Right atrium auricular region (tissue), 2 donors: ENCODE results near the gene DNAJB11. TPM values are rescaled to one million over a fixed set of nuclear protein-coding genes. Genes with fewer than 3 reads are reported as not detected.

Experiments
- DNase-seq: peaks from one replicate; pipeline ENCODE4 v3.0.0-alpha.2; 2019; ENCODE audit warnings: low spot score
- H3K27ac ChIP-seq, 2 donors: fragments of 200-600 bp; sonication (generic); 1 replicate in 1 of 2; 2 replicates in 1 of 2; pipeline ENCODE4 v1.5.1; 2016 to 2019
- H3K27me3 ChIP-seq, 2 donors: fragments of 200-600 bp; sonication (generic); one replicate each; pipeline versions ENCODE4 v1.5.1 to v1.6.0; 2017 to 2019
- H3K36me3 ChIP-seq: fragments of 200-600 bp; sonication (generic); one replicate; pipeline ENCODE4 v1.5.1; 2016
- H3K4me1 ChIP-seq, 2 donors: fragments of 200-600 bp; sonication (generic); one replicate each; pipeline versions ENCODE4 v1.5.1 to v1.6.0; 2017 to 2019
- H3K4me3 ChIP-seq, 2 donors: fragments of 200-600 bp; sonication (generic); 1 replicate in 1 of 2; 2 replicates in 1 of 2; pipeline ENCODE4 v1.5.1; 2017 to 2019; ENCODE audit warnings: mild to moderate bottlenecking in 1 of 2, moderate library complexity in 1 of 2
- H3K9me3 ChIP-seq, 2 donors: fragments of 200-600 bp; sonication (generic); one replicate each; pipeline ENCODE4 v1.5.1; 2019
- CTCF ChIP-seq, 2 donors: fragments of 200-600 bp; sonication (generic); IDR thresholded peaks; one replicate each; pipeline ENCODE4 v1.5.1; 2019; ENCODE audit warnings: antibody characterized with exemption in 2 of 2
- total RNA-seq, 2 donors: library from RNA; depleted of rRNA; stranded (reverse); fragments of >200 nt; gene quantifications; one replicate each; pipeline ENCODE4 v1.1.0, GENCODE V29; 2016

DNAJB11 gene
- total RNA-seq, 2 donors from 2014 or later, result 39.1 to 39.3 TPM

- Histone ChIP-seq H3K9me3 (no peaks in the 10 kb centered on the region), H3K27me3 (no peaks in the 10 kb centered on the region), H3K27ac (peak overlapping the region in 1 of 2 donors; percentile 50), H3K4me3 (no peak overlapping the region), H3K4me1 (peaks cover 0 to 4% of the 10 kb centered on the region in 2 donors), H3K36me3 (no peaks in the 10 kb centered on the region)
- no peak for TF ChIP-seq CTCF (IDR thresholded peaks at IDR 0.05)
- no peak for DNase-seq
Measured at GRCh38 chr3:186594591-186595113, 24.1 kb downstream of the DNAJB11 start.

- Histone ChIP-seq H3K36me3 (no peaks in the 10 kb centered on the region), H3K27me3 (no peaks in the 10 kb centered on the region)
- TF ChIP-seq CTCF (IDR thresholded peaks at IDR 0.05), result no peak
Measured at GRCh38 chr3:186596568-186597287, 26.2 kb downstream of the DNAJB11 start.

DNA sequence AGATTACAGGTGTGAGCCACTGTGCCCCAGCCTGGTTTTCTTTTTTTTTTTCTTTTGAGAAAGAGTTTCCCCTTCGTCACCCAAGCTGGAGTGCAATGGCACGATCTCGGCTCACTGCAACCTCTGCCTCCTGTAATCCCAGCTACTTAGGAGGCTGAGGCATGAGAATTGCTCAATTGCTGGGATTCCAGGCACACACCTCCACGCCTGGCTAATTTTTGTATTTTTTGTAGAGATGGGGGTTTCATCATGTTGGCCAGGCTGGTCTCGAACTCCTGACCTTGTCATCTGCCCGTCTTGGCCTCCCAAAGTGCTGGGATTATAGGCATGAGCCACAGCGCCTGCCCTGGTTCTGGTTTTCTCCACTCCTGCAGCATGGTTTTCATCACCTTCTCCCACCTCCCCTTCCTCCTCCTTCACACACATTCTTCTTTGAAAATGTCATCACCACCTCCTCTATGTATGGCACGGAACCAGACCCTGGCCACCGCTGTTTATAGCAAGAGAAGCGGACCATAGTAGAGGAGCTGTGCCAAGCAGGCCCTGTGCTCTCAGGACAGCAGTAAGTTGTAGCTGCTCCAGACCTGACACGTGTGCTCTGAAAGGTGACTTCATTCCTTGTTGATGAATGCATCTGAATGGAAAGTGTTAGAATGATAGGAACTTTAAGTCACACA lies 27.7 kb downstream of the DNAJB11 start:
- Histone ChIP-seq H3K4me3 (no peak overlapping the region), H3K9me3 (no peaks in the 10 kb centered on the region), H3K27me3 (no peaks in the 10 kb centered on the region), H3K27ac (peak overlapping the region; percentile 21 to 79), H3K36me3 (no peaks in the 10 kb centered on the region), H3K4me1 (peaks cover 0 to 4% of the 10 kb centered on the region in 2 donors)
- no peak for TF ChIP-seq CTCF (IDR thresholded peaks at IDR 0.05)
- peak; percentile 61 for DNase-seq

More at GRCh38 chr3:186596568-186597287, 26.2 kb downstream of the DNAJB11 start:
- Histone ChIP-seq H3K4me3 (no peak overlapping the region), H3K9me3 (no peaks in the 10 kb centered on the region), H3K4me1 (peaks cover 0 to 4% of the 10 kb centered on the region in 2 donors), H3K27ac (peak overlapping the region in 1 of 2 donors; percentile 63)
- DNase-seq, result no peak

- H3K4me1 ChIP-seq, result peaks cover 0 to 4% of the 10 kb centered on the region in 2 donors
- no peak overlapping the region for H3K4me3 ChIP-seq
- H3K27ac ChIP-seq, result peak overlapping the region; percentile 21 to 79
- no peaks in the 10 kb centered on the region for H3K9me3 ChIP-seq
- no peak for DNase-seq
- no peaks in the 10 kb centered on the region for H3K36me3 ChIP-seq
- no peaks in the 10 kb centered on the region for H3K27me3 ChIP-seq
- no peak for TF ChIP-seq CTCF (IDR thresholded peaks at IDR 0.05)
Measured at GRCh38 chr3:186598794-186599141, 28.2 kb downstream of the DNAJB11 start.

- Histone ChIP-seq H3K27ac (peak overlapping the region; percentile 21 to 79), H3K4me3 (no peak overlapping the region), H3K9me3 (no peaks in the 10 kb centered on the region), H3K4me1 (peaks cover 0 to 4% of the 10 kb centered on the region in 2 donors), H3K36me3 (no peaks in the 10 kb centered on the region), H3K27me3 (no peaks in the 10 kb centered on the region)
- no peak for DNase-seq
- no peak for TF ChIP-seq CTCF (IDR thresholded peaks at IDR 0.05)
Measured at GRCh38 chr3:186599142-186599784, 28.7 kb downstream of the DNAJB11 start.
